DND-41 (cell line): ENCODE data around the gene PIP4K2A.

Source experiments
- ATAC-seq: fragments of 200-7000 bp; cut with Tn5 transposase; 3 replicates; pipeline ENCODE4 v1.9.1; 2021; ENCODE audit warnings: low read depth; ENCODE audit not compliant: insufficient read depth
- DNase-seq: peaks from one replicate; pipeline ENCODE4 v3.0.0-alpha.2; 2020
- H2AFZ ChIP-seq: 2 replicates; pipeline ENCODE4 v1.6.0; 2012; ENCODE audit warnings: low read depth, low read length
- H3K27ac ChIP-seq: 2 replicates; pipeline ENCODE4 v1.5.1; 2012; ENCODE audit warnings: low read length, inconsistent platforms
- H3K27me3 ChIP-seq: fragments of 200-600 bp; sonication (generic); 2 replicates; pipeline ENCODE4 v1.6.0; 2012; ENCODE audit warnings: low read length, mild to moderate bottlenecking, inconsistent platforms; ENCODE audit not compliant: insufficient read depth, poor library complexity
- H3K36me3 ChIP-seq: 2 replicates; pipeline ENCODE4 v1.5.1; 2012; ENCODE audit warnings: low read length, inconsistent platforms; ENCODE audit not compliant: insufficient read depth
- H3K4me1 ChIP-seq: 2 replicates; pipeline ENCODE4 v1.5.1; 2012; ENCODE audit warnings: mild to moderate bottlenecking, low read length; ENCODE audit not compliant: insufficient read depth
- H3K4me2 ChIP-seq: 2 replicates; pipeline ENCODE4 v1.6.0; 2012; ENCODE audit warnings: mild to moderate bottlenecking, moderate library complexity, low read length, inconsistent platforms; ENCODE audit not compliant: insufficient read depth
- H3K4me3 ChIP-seq, 2 experiments: fragments of 200-600 bp in 1 of 2; shearing (Covaris generic) in 1 of 2; 2 replicates each; pipeline ENCODE4 v1.5.1; 2012 to 2016; ENCODE audit warnings: inconsistent platforms in 2 of 2, low read length in 2 of 2, mild to moderate bottlenecking in 2 of 2, low read depth in 1 of 2, moderate library complexity in 1 of 2
- H3K79me2 ChIP-seq: 2 replicates; pipeline ENCODE4 v1.6.0; 2012; ENCODE audit warnings: low read length, inconsistent platforms; ENCODE audit not compliant: insufficient read depth
- H3K9ac ChIP-seq: 2 replicates; pipeline ENCODE4 v1.6.0; 2012; ENCODE audit warnings: low read depth, mild to moderate bottlenecking, inconsistent platforms, low read length, moderate library complexity
- H3K9me3 ChIP-seq: 2 replicates; pipeline ENCODE4 v1.5.1; 2012; ENCODE audit warnings: low read length, moderate library complexity, mild to moderate bottlenecking, inconsistent platforms; ENCODE audit not compliant: insufficient read depth, severe bottlenecking
- H4K20me1 ChIP-seq: 2 replicates; pipeline ENCODE4 v1.6.0; 2012; ENCODE audit warnings: low read length; ENCODE audit not compliant: insufficient read depth
- EZH2 ChIP-seq: IDR thresholded peaks from 3 replicates; pipeline ENCODE4 v1.6.1; 2012; ENCODE audit warnings: borderline replicate concordance, low read depth, mild to moderate bottlenecking, moderate library complexity, low read length, inconsistent platforms; ENCODE audit not compliant: severe bottlenecking
- TF ChIP-seq, protein P1 (sequence below): IDR thresholded peaks from 2 replicates; pipeline ENCODE4 v1.5.1; 2012; ENCODE audit warnings: borderline replicate concordance, low read length, moderate library complexity, mild to moderate bottlenecking; ENCODE audit not compliant: poor library complexity, severe bottlenecking; ENCODE audit errors: extremely low read depth

Gene PIP4K2A

GRCh38 chr10:22560096-22560912 lies 154.1 kb downstream of the PIP4K2A start:
- no peak overlapping the region for H3K4me2 ChIP-seq
- H3K4me1 ChIP-seq = no peaks in the 10 kb centered on the region
- no peak for TF ChIP-seq EZH2
- TF ChIP-seq, protein P1, sequence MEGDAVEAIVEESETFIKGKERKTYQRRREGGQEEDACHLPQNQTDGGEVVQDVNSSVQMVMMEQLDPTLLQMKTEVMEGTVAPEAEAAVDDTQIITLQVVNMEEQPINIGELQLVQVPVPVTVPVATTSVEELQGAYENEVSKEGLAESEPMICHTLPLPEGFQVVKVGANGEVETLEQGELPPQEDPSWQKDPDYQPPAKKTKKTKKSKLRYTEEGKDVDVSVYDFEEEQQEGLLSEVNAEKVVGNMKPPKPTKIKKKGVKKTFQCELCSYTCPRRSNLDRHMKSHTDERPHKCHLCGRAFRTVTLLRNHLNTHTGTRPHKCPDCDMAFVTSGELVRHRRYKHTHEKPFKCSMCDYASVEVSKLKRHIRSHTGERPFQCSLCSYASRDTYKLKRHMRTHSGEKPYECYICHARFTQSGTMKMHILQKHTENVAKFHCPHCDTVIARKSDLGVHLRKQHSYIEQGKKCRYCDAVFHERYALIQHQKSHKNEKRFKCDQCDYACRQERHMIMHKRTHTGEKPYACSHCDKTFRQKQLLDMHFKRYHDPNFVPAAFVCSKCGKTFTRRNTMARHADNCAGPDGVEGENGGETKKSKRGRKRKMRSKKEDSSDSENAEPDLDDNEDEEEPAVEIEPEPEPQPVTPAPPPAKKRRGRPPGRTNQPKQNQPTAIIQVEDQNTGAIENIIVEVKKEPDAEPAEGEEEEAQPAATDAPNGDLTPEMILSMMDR = no peak
- H3K79me2 ChIP-seq = no peaks in the 10 kb centered on the region
- DNase-seq = no peak
- H4K20me1 ChIP-seq = no peaks in the 10 kb centered on the region
- H3K4me3 ChIP-seq = no peak overlapping the region
- no peaks in the 10 kb centered on the region for H3K9me3 ChIP-seq
- ATAC-seq = no peak
- H2AFZ ChIP-seq = no peak overlapping the region
- no peak overlapping the region for H3K27ac ChIP-seq
- H3K27me3 ChIP-seq = no peaks in the 10 kb centered on the region
- peaks cover 27% of the 10 kb centered on the region for H3K36me3 ChIP-seq
- H3K9ac ChIP-seq = no peak overlapping the region

DNA sequence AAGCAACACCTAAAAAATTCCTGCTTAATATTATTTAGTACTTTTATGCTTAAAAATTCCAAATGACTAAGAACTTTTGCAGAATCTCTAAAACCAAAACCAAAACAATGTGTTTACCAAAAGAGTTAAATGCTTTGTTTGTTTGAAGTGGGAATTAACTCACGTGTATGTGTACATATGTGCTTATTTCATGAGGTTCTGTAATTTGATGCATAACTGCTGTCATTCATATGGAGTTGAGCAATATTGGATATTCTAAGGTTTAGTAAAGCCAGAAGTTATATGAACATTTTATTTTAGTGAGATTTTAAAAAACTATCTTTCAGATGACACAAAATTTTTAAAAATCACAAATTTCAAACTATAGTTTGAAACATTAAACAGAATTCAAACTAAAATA lies 157.1 kb downstream of the PIP4K2A start:
- H4K20me1 ChIP-seq = no peaks in the 10 kb centered on the region
- no peak overlapping the region for H3K4me3 ChIP-seq
- no peak overlapping the region for H3K9ac ChIP-seq
- DNase-seq (no peak), ATAC-seq (no peak)
- no peaks in the 10 kb centered on the region for H3K4me1 ChIP-seq
- H3K9me3 ChIP-seq = no peaks in the 10 kb centered on the region
- TF ChIP-seq, protein P1 = no peak
- no peak for TF ChIP-seq EZH2
- H3K4me2 ChIP-seq = no peak overlapping the region
- H3K27me3 ChIP-seq = no peaks in the 10 kb centered on the region
- H3K79me2 ChIP-seq = no peaks in the 10 kb centered on the region
- H3K27ac ChIP-seq = no peak overlapping the region
- peaks cover 16% of the 10 kb centered on the region for H3K36me3 ChIP-seq
- H2AFZ ChIP-seq = no peak overlapping the region

DNA sequence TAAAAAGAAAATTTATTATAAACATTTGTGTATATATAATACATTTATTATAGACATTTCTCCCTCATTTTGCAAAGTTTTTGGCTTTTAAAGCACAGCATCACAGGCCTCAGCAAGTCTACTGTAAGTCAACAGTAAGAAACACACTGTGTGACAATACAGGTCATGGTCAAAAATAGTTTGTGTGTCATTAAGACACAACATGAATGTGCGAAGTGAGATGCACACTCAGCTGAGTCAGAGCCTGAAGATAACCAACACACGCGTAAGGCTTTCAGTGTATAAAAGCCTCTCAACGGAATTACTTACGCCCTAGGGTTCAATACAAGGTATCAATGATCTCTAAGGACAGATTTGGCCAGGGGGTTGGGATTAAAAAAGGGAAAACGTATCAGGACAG lies 157.6 kb downstream of the PIP4K2A start:
- TF ChIP-seq EZH2 = no peak
- TF ChIP-seq, protein P1 = no peak
- H3K4me1 ChIP-seq = no peaks in the 10 kb centered on the region
- no peaks in the 10 kb centered on the region for H3K9me3 ChIP-seq
- no peaks in the 10 kb centered on the region for H3K27me3 ChIP-seq
- H3K36me3 ChIP-seq = peaks cover 15% of the 10 kb centered on the region
- no peaks in the 10 kb centered on the region for H3K79me2 ChIP-seq
- DNase-seq = no peak
- no peak overlapping the region for H3K4me3 ChIP-seq
- no peak overlapping the region for H3K4me2 ChIP-seq
- H3K9ac ChIP-seq = no peak overlapping the region
- ATAC-seq = no peak
- H4K20me1 ChIP-seq = no peaks in the 10 kb centered on the region
- H2AFZ ChIP-seq = no peak overlapping the region
- H3K27ac ChIP-seq = no peak overlapping the region
